Lower lobe of right lung (tissue), 2 donors: ENCODE measurements around the gene CDHR3. TPM values are rescaled to one million over a fixed set of nuclear protein-coding genes. Genes with fewer than 3 reads are reported as not detected.

ENCODE experiments used
- ATAC-seq, 2 donors: fragments of 200-7000 bp; cut with Tn5 transposase; one replicate each; pipeline ENCODE4 v1.9.1; 2020 to 2022; ENCODE audit warnings: mild to moderate bottlenecking in 2 of 2, moderate library complexity in 2 of 2
- DNase-seq: peaks from one replicate; pipeline ENCODE4 v3.0.0-alpha.2; 2020
- H3K27ac ChIP-seq: fragments of 200-600 bp; one replicate; pipeline ENCODE4 v1.8.0; 2022
- H3K27me3 ChIP-seq: fragments of 200-600 bp; one replicate; pipeline ENCODE4 v1.8.0; 2022; ENCODE audit warnings: low read depth
- H3K36me3 ChIP-seq: fragments of 200-600 bp; one replicate; pipeline ENCODE4 v1.8.0; 2022; ENCODE audit warnings: mild to moderate bottlenecking
- H3K4me1 ChIP-seq: fragments of 200-600 bp; one replicate; pipeline ENCODE4 v1.8.0; 2022
- H3K4me3 ChIP-seq: fragments of 200-600 bp; one replicate; pipeline ENCODE4 v1.8.0; 2022; ENCODE audit warnings: mild to moderate bottlenecking
- H3K9me3 ChIP-seq: fragments of 200-600 bp; one replicate; pipeline ENCODE4 v1.8.0; 2022
- intact Hi-C: fragments of 100-400 bp; cut with DNase I; formaldehyde crosslinking; loops from one replicate; pipeline ENCODE4 v1.11.0; 2022
- total RNA-seq: library from RNA; stranded (reverse); fragmentation: NEBNext Ultra II Directional; extraction: Animal tissue kit (Norgen Biotek cat#: 25700); gene quantifications from one replicate; pipeline ENCODE4 v1.2.1, GENCODE V29; 2021
- TF ChIP-seq, protein P1 (sequence below): fragments of 200-600 bp; IDR thresholded peaks from one replicate; pipeline ENCODE4 v1.8.0; 2022; ENCODE audit warnings: antibody characterized with exemption, mild to moderate bottlenecking
- donor health status: DM: no; HTN: yes; CAD: no; lungs with severe emphysema.

Gene CDHR3
- total RNA-seq, 1 donor from 2014 or later: 28.7 TPM

DNA sequence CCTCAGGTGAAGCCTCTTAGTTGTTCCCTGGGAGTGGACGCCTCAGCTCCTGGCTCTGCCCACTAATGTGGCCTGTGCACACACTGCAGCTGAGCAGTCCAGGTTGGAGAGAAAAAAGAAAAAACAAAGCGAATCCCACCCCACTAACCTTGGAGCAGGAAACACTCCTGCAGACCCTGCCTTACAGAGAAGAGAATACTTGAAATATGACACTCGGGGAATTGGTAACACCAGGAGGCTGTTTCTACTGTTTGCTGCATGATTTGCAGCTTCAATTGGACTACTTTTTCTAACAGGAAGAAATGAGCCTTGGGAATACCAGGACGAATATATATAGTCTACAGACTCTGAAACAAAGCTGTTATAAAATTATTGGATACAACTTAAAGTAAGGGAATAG is 22.2 kb downstream of the CDHR3 start:
- H3K4me3 ChIP-seq: no peak overlapping the region
- intact Hi-C loops: no loop called here
- no peak for DNase-seq
- no peaks in the 10 kb centered on the region for H3K27me3 ChIP-seq
- TF ChIP-seq, protein P1, sequence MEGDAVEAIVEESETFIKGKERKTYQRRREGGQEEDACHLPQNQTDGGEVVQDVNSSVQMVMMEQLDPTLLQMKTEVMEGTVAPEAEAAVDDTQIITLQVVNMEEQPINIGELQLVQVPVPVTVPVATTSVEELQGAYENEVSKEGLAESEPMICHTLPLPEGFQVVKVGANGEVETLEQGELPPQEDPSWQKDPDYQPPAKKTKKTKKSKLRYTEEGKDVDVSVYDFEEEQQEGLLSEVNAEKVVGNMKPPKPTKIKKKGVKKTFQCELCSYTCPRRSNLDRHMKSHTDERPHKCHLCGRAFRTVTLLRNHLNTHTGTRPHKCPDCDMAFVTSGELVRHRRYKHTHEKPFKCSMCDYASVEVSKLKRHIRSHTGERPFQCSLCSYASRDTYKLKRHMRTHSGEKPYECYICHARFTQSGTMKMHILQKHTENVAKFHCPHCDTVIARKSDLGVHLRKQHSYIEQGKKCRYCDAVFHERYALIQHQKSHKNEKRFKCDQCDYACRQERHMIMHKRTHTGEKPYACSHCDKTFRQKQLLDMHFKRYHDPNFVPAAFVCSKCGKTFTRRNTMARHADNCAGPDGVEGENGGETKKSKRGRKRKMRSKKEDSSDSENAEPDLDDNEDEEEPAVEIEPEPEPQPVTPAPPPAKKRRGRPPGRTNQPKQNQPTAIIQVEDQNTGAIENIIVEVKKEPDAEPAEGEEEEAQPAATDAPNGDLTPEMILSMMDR: no peak
- no peaks in the 10 kb centered on the region for H3K36me3 ChIP-seq
- H3K4me1 ChIP-seq: no peaks in the 10 kb centered on the region
- no peaks in the 10 kb centered on the region for H3K9me3 ChIP-seq
- ATAC-seq: no peak
- no peak overlapping the region for H3K27ac ChIP-seq

DNA sequence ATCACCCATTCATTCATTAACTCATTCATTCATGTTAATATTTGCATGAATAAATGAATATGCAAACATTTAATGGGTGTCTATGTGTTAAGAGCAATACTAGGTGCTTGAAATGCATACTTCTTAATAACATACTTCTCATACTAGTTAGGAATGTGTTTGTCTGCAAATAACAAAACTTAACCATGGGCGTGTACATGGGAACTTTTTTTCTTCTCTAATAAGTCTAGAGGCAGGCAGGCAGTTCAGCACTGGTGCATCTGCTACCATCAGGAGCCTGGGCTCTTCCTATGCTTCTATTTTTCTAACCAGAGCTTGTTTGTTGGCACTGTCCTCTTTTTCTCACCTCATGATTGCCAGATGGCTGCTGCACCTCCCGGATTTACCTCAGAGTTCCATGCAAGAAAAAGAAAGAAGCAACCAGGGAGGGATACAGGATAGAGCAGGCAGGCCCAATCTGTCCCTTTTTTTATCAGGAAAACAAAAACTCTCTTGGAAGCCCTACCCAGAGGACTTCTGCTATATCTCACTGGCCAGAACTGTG is 22.7 kb downstream of the CDHR3 start:
- ATAC-seq (peak; percentile 23), DNase-seq (no peak)
- Histone ChIP-seq H3K9me3 (no peaks in the 10 kb centered on the region), H3K4me3 (no peak overlapping the region), H3K4me1 (no peaks in the 10 kb centered on the region), H3K27me3 (no peaks in the 10 kb centered on the region), H3K36me3 (no peaks in the 10 kb centered on the region), H3K27ac (no peak overlapping the region)
- intact Hi-C loops: no loop called here
- TF ChIP-seq, protein P1: no peak

DNA sequence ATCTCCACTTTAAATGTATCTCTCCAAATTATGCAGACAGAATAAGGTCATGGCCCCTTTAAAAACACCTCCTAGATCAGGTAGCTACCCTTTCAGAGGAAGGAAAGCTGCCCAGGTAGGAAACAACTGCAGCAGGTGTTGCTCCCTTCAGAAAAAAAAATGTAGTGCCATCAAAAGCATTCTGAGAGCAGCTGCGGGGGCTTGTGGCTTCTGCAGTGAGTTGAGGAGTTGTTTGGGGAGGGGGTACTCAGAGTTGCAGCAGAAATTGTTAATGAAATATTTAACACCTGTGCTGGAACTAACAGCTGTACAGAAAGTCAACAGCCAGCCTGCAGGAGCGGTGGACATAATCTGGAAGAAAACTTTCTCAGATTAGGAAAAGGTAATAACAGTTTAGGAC is 24.0 kb downstream of the CDHR3 start:
- no peaks in the 10 kb centered on the region for H3K36me3 ChIP-seq
- no peak overlapping the region for H3K27ac ChIP-seq
- intact Hi-C loops: no loop called here
- DNase-seq (no peak), ATAC-seq (no peak)
- H3K27me3 ChIP-seq: no peaks in the 10 kb centered on the region
- no peaks in the 10 kb centered on the region for H3K4me1 ChIP-seq
- TF ChIP-seq, protein P1: no peak
- no peak overlapping the region for H3K4me3 ChIP-seq
- no peaks in the 10 kb centered on the region for H3K9me3 ChIP-seq

DNA sequence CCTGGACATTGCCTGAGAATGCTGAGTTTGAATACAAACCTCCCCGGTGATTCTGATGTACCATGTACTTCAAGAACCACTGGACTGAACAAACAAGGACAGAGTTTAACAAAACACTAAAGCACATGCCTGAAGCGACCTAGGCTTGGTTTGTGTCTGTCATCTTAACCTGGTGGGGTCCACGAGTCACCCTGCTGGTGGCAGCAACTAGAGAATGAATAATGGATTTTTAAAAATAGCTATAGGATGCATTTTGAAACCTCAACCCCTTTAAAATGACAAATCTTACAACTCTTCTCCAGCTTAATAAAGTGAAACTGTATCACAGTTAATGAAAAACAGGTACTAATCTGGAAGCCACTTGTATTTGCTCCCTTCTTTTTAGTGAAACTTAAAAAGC is 25.2 kb downstream of the CDHR3 start:
- intact Hi-C loops: no loop called here
- DNase-seq (no peak), ATAC-seq (no peak)
- Histone ChIP-seq H3K9me3 (no peaks in the 10 kb centered on the region), H3K27ac (no peak overlapping the region), H3K4me3 (no peak overlapping the region), H3K27me3 (peaks cover 3% of the 10 kb centered on the region), H3K36me3 (no peaks in the 10 kb centered on the region), H3K4me1 (no peaks in the 10 kb centered on the region)
- TF ChIP-seq, protein P1: no peak

DNA sequence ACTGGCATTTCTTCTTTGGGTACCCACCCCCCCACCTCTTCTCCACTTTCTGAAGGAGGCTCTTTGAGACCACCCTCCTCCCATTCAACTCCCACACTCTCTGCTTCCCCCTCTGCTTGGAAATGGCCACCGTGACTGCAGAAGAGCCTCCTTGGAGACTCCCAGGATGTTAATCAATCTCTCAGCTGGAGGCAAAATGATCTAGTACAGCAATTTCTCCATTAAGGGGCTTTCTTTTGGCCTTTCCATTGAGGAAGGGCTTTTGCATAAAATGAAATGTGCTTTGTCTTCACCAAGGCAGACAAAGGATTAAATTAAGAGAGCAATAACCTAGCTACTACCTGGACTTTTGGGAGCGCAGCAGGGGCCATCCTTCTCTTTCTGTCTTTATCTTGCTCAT is 26.1 kb downstream of the CDHR3 start:
- intact Hi-C loops: no loop called here
- DNase-seq: no peak
- no peak overlapping the region for H3K27ac ChIP-seq
- no peak overlapping the region for H3K4me3 ChIP-seq
- no peaks in the 10 kb centered on the region for H3K4me1 ChIP-seq
- ATAC-seq: no peak
- TF ChIP-seq, protein P1: no peak
- peaks cover 4% of the 10 kb centered on the region for H3K27me3 ChIP-seq
- H3K9me3 ChIP-seq: no peaks in the 10 kb centered on the region
- H3K36me3 ChIP-seq: no peaks in the 10 kb centered on the region

DNA sequence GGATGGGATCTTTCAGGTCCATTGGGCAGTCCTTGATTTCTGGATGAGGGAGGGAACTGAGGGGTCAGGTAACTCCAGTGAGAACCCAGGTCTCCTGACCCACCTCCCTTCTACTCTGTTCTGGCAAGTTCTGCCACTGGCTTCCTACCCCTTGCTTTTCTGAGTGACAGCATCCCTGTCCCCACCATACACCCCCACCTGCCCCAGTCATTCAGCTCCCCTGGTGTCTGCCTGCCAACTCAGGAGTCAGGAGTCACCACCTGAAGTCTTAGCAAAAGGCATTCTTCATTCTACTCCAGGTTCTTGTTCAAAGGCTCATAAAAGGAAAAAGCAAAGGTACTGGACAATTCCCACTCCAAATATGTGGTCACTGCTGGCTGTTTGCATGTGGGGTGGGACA is 26.6 kb downstream of the CDHR3 start:
- intact Hi-C loops: no loop called here
- Histone ChIP-seq H3K27ac (no peak overlapping the region), H3K4me3 (no peak overlapping the region), H3K4me1 (no peaks in the 10 kb centered on the region), H3K27me3 (peaks cover 4% of the 10 kb centered on the region), H3K9me3 (no peaks in the 10 kb centered on the region), H3K36me3 (no peaks in the 10 kb centered on the region)
- no peak for ATAC-seq
- TF ChIP-seq, protein P1: no peak
- no peak for DNase-seq
